DOHH2 (cell line): ENCODE data around the gene CNTN3.

Experiments
- EZH2phosphoT487 ChIP-seq: fragments of 200-600 bp; sonication (generic); IDR thresholded peaks from 2 replicates; pipeline ENCODE4 v1.6.1; 2017; ENCODE audit warnings: borderline replicate concordance, mild to moderate bottlenecking, antibody characterized with exemption, low read length, moderate library complexity, mixed read lengths
- TF ChIP-seq, protein P1 (sequence below): fragments of 200-600 bp; sonication (generic); IDR thresholded peaks from one replicate; pipeline ENCODE4 v1.5.1; 2014; ENCODE audit warnings: antibody characterized with exemption, mild to moderate bottlenecking, low read depth, low read length; ENCODE audit not compliant: poor library complexity, severe bottlenecking

GRCh38 chr3:74663178-74663577 lies 48.7 kb upstream of the CNTN3 start:
- TF ChIP-seq, protein P1, sequence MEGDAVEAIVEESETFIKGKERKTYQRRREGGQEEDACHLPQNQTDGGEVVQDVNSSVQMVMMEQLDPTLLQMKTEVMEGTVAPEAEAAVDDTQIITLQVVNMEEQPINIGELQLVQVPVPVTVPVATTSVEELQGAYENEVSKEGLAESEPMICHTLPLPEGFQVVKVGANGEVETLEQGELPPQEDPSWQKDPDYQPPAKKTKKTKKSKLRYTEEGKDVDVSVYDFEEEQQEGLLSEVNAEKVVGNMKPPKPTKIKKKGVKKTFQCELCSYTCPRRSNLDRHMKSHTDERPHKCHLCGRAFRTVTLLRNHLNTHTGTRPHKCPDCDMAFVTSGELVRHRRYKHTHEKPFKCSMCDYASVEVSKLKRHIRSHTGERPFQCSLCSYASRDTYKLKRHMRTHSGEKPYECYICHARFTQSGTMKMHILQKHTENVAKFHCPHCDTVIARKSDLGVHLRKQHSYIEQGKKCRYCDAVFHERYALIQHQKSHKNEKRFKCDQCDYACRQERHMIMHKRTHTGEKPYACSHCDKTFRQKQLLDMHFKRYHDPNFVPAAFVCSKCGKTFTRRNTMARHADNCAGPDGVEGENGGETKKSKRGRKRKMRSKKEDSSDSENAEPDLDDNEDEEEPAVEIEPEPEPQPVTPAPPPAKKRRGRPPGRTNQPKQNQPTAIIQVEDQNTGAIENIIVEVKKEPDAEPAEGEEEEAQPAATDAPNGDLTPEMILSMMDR: no peak
- no peak for TF ChIP-seq EZH2phosphoT487
